ENCODE data around the gene HOXD1. TPM values are rescaled to one million over a fixed set of nuclear protein-coding genes. Genes with fewer than 3 reads are reported as not detected.

Gene HOXD1
- total RNA-seq, 4 donors from 2014 or later: 0.38 to 2.1 (median 1.1) TPM

DNA sequence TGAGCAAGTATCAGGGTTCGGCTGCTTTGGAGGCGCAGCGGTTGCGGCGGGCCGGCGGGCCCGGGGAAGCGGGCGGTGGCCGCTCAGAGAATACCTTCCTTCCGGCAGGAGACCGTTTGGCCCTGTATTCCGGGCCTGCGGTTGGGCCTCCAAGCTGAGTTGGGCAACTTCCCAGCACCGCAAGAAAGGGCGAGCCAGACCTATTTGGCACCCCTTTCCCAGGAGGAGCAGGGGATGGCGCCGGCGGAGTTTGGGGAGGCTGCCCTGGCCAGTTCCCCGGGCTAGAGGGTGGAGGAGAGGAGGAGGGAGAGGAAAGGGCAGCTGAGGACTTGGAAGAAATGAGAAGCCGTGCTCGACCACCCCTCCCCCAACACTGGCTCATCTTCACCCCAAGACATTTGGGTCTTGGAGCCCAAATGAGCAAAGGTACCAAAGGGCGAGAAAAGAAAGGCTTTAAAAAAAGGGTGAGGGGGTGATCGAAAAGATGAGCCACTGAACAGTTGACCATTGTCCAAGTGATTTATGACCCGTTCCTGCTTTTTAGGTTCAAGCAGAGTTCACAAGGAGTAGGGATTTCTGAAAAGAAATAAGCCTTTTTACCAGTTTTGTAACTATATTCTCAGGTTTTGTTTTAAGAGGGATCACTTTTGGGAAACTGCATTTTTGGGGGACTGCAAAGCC is 23.0 kb upstream of the HOXD1 start:
- TF ChIP-seq CTCF (IDR thresholded peaks at IDR 0.05; ENCODE audit: low read depth): no peak

DNA sequence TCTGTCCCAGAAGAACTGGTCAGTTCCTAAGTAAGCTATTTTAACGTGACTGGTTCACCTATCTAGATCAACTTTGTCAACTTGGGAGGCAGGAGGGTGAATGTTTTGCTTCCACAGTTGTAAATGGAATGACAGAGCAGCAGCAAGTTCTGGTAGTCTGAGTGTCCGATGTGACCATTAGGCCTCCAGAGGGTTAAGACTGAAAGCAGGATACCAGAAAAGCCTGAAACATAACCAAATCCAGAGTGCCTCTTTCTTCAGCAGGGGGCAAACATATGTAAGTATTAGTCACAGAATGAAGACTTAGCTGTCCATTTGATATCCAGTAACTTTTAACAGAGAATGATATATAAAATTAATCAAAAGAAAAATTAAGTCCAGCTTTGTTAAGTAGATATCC is 22.2 kb upstream of the HOXD1 start:
- no peak for TF ChIP-seq CTCF (IDR thresholded peaks at IDR 0.05; ENCODE audit: low read depth)

DNA sequence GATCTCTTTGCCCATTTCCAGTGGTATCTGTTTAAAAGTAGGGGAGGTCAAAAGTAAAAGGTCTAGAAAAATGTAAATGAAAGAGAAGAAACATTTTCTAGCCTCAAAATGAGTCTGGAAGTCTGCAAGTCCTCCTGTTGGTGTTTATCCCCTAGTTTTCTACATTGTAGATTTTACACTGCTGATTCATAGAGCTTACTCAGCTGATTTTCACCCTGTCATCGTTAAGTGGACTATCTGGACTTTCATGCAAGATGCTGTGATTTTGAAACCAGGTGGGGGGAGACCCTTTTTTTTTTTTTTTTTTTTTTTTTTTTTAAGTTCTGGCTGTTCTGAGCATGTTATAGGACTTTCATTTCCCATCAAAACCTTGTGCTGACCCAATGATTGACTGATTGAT is 21.1 kb upstream of the HOXD1 start:
- no peak for TF ChIP-seq CTCF (IDR thresholded peaks at IDR 0.05; ENCODE audit: low read depth)

DNA sequence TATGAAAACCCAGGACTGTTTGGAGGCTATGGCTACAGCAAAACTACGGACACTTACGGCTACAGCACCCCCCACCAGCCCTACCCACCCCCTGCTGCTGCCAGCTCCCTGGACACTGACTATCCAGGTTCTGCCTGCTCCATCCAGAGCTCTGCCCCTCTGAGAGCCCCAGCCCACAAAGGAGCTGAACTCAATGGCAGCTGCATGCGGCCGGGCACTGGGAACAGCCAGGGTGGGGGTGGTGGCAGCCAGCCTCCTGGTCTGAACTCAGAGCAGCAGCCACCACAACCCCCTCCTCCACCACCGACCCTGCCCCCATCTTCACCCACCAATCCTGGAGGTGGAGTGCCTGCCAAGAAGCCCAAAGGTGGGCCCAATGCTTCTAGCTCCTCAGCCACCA is 19.3 kb upstream of the HOXD1 start:
- no peak for TF ChIP-seq CTCF (IDR thresholded peaks at IDR 0.05; ENCODE audit: low read depth)

GRCh38 chr2:176169711-176170110 is 18.8 kb upstream of the HOXD1 start:
- TF ChIP-seq CTCF (IDR thresholded peaks at IDR 0.05; ENCODE audit: low read depth): no peak

DNA sequence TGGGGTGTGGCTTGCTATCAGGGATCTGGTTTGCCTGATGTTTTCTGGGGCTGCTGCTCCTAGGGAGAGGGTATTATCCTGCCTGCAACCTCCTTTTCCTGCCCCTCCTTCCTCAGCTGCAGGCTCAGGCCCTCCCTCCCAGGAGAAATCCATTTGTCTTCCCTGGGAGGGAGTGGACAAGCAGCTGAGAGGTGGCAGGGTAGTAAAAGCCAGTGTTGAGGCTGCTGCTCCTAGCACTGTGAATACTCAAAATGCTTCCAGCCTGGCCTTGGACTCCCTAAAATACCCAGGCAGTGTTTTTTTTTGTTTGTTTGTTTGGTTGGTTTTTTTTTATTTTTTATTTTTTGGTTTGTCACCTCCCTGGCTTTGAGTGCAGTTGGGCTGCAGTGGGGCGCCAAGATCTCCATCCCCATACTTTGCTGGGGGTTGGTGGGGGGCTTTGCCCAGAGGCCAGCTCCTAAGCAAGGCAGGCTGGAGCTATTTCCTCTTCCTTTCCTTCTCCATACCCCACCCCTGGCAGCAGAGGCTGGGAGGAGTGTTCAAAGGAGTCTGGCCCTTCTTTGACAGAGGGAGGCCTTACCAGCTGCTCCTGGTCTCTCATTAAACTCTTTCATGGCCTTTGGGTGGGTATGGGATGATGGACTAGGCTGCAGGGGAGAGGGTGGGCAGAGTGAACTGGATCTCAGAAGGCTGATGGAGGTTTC is 17.7 kb upstream of the HOXD1 start:
- TF ChIP-seq CTCF (IDR thresholded peaks at IDR 0.05; ENCODE audit: low read depth): no peak

- TF ChIP-seq CTCF (IDR thresholded peaks at IDR 0.05; ENCODE audit: low read depth): no peak
Observed at GRCh38 chr2:176171351-176172006, 17.0 kb upstream of the HOXD1 start.
